GM18507 (cell line): ENCODE measurements around the gene NOTCH2.

Experiments
- DNase-seq: peaks from one replicate; pipeline ENCODE4 v3.0.0; 2011; ENCODE audit warnings: low read depth; ENCODE audit not compliant: insufficient read length; ENCODE audit errors: extremely low spot score
- FAIRE-seq: peaks from 2 replicates; lab custom pipeline; 2011; peaks lifted over from hg19 to GRCh38; lab: Jason Lieb, UNC

The NOTCH2 gene

GRCh38 chr1:119919241-119919640, 150.2 kb downstream of the NOTCH2 start:
- DNase-seq (no peak), FAIRE-seq (no peak)

GRCh38 chr1:119918301-119918700, 151.2 kb downstream of the NOTCH2 start:
- FAIRE-seq, result no peak

GRCh38 chr1:119917304-119918055, 152.0 kb downstream of the NOTCH2 start:
- DNase-seq (no peak), FAIRE-seq (no peak)

More at GRCh38 chr1:119918301-119918700, 151.2 kb downstream of the NOTCH2 start:
- DNase-seq, result no peak

- DNase-seq (no peak), FAIRE-seq (no peak)
These were observed 153.9 kb downstream of the NOTCH2 start for GRCh38 chr1:119915517-119915916.

GRCh38 chr1:119914071-119914470, 155.4 kb downstream of the NOTCH2 start:
- no peak for FAIRE-seq

GRCh38 chr1:119912963-119913362, 156.5 kb downstream of the NOTCH2 start:
- FAIRE-seq (no peak), DNase-seq (no peak)

More at GRCh38 chr1:119914071-119914470, 155.4 kb downstream of the NOTCH2 start:
- no peak for DNase-seq

- FAIRE-seq (no peak), DNase-seq (no peak)
These were observed 157.7 kb downstream of the NOTCH2 start for GRCh38 chr1:119911775-119912174.

GRCh38 chr1:119910618-119911017, 158.8 kb downstream of the NOTCH2 start:
- DNase-seq (no peak), FAIRE-seq (no peak)

- no peak for FAIRE-seq
These were observed 159.4 kb downstream of the NOTCH2 start for GRCh38 chr1:119909890-119910596.

GRCh38 chr1:119908661-119909060, 160.8 kb downstream of the NOTCH2 start:
- DNase-seq (no peak), FAIRE-seq (no peak)

More at GRCh38 chr1:119909890-119910596, 159.4 kb downstream of the NOTCH2 start:
- no peak for DNase-seq

GRCh38 chr1:119906927-119907652, 162.4 kb downstream of the NOTCH2 start:
- DNase-seq (no peak), FAIRE-seq (no peak)

- FAIRE-seq, result no peak
- no peak for DNase-seq
These were observed 166.0 kb downstream of the NOTCH2 start for GRCh38 chr1:119903443-119903835.

- no peak for FAIRE-seq
- no peak for DNase-seq
These were observed 166.6 kb downstream of the NOTCH2 start for GRCh38 chr1:119902775-119903442.

- DNase-seq (no peak), FAIRE-seq (no peak)
These were observed 170.3 kb downstream of the NOTCH2 start for GRCh38 chr1:119898981-119899720.

- DNase-seq (no peak), FAIRE-seq (no peak)
These were observed 170.9 kb downstream of the NOTCH2 start for GRCh38 chr1:119898530-119898929.

- FAIRE-seq (no peak), DNase-seq (no peak)
These were observed 173.2 kb downstream of the NOTCH2 start, which contains the start of gene ADAM30 for GRCh38 chr1:119896303-119896702. Gene ADAM30, minus strand, starts transcription at chr1:119896515. Its CDS starts 179 bp downstream, at chr1:119896336.

GRCh38 chr1:119895102-119895501, 174.4 kb downstream of the NOTCH2 start:
- no peak for FAIRE-seq
- no peak for DNase-seq

- FAIRE-seq, result no peak
- DNase-seq, result no peak
These were observed 175.4 kb downstream of the NOTCH2 start for GRCh38 chr1:119893827-119894700.
